Thymus (tissue), 11 donors: ENCODE measurements around the gene DEFB132. TPM values are rescaled to one million over a fixed set of nuclear protein-coding genes. Genes with fewer than 3 reads are reported as not detected.
"Not testable (repeated sequence)": the region's sequence is repeated elsewhere in the genome, so short reads cannot be mapped to it uniquely, and the experiment has no call there.

Experiments used
- DNase-seq, 9 donors: peaks; one replicate each; pipeline ENCODE4 v3.0.0-alpha.2; 2013; ENCODE audit warnings: low spot score in 9 of 9, low read depth in 6 of 9, missing footprints in 1 of 9
- H3K27ac ChIP-seq, 2 donors: one replicate each; pipeline ENCODE4 v1.5.1; 2013; ENCODE audit warnings: control low read depth in 1 of 2, low read depth in 1 of 2, low read length in 1 of 2, mild to moderate bottlenecking in 1 of 2, moderate library complexity in 1 of 2
- H3K27me3 ChIP-seq, 2 donors: one replicate each; pipeline ENCODE4 v1.5.1; 2013; ENCODE audit warnings: low read length in 1 of 2; ENCODE audit not compliant: control insufficient read depth in 2 of 2, insufficient read depth in 1 of 2
- H3K36me3 ChIP-seq, 2 donors: one replicate each; pipeline ENCODE4 v1.5.1; 2013; ENCODE audit warnings: low read length in 1 of 2, mild to moderate bottlenecking in 1 of 2, moderate library complexity in 1 of 2; ENCODE audit not compliant: control insufficient read depth in 2 of 2, insufficient read depth in 2 of 2
- H3K4me1 ChIP-seq, 2 donors: one replicate each; pipeline ENCODE4 v1.5.1; 2013; ENCODE audit warnings: low read length in 2 of 2; ENCODE audit not compliant: control insufficient read depth in 2 of 2, insufficient read depth in 2 of 2
- H3K4me3 ChIP-seq, 2 donors: one replicate each; pipeline ENCODE4 v1.5.1; 2013; ENCODE audit warnings: low read length in 2 of 2, control low read depth in 1 of 2, mild to moderate bottlenecking in 1 of 2
- H3K9me3 ChIP-seq, 2 donors: one replicate each; pipeline ENCODE4 v1.5.1; 2013; ENCODE audit warnings: low read length in 1 of 2, mild to moderate bottlenecking in 1 of 2; ENCODE audit not compliant: control insufficient read depth in 2 of 2, insufficient read depth in 1 of 2
- WGBS: extraction: QIAGEN DNeasy Blood & Tissue Kit; methylation state at CpG from one replicate; pipeline ENCODE4 v1.1.7; 2013; 5-methylcytosine and 5-hydroxymethylcytosine counted together
- polyA plus RNA-seq: library from polyadenylated mRNA; stranded (reverse); fragments of 200-250 nt; gene quantifications from one replicate; pipeline ENCODE4 v1.2.3, GENCODE V29; 2013
- total RNA-seq: library from RNA; stranded (reverse); fragments of 120-200 nt; gene quantifications from one replicate; pipeline ENCODE4 v1.2.4, GENCODE V29; 2013
- donor health status: healthy.

The DEFB132 gene
- total and polyA plus RNA-seq, 2 donors: 0.07 TPM; not detected in 1

- DNase-seq, H3K27me3 ChIP-seq, H3K4me1 ChIP-seq, H3K9me3 ChIP-seq, H3K36me3 ChIP-seq, H3K27ac ChIP-seq, H3K4me3 ChIP-seq: not testable (repeated sequence)
- WGBS: 77% methylated on average over 6 of the region's 6 CpGs
Measured at GRCh38 chr20:253447-253846, 4.1 kb upstream of the DEFB132 start.

GRCh38 chr20:258269-258858 is 840 bp downstream of the DEFB132 start:
- no peaks in the 10 kb centered on the region for H3K9me3 ChIP-seq
- H3K27ac ChIP-seq: no peak overlapping the region
- no peak overlapping the region for H3K4me3 ChIP-seq
- WGBS: 89% methylated on average over 4 of the region's 4 CpGs
- no peak for DNase-seq
- H3K27me3 ChIP-seq: no peaks in the 10 kb centered on the region
- H3K4me1 ChIP-seq: no peaks in the 10 kb centered on the region
- H3K36me3 ChIP-seq: no peaks in the 10 kb centered on the region

- H3K9me3 ChIP-seq: no peaks in the 10 kb centered on the region
- H3K27ac ChIP-seq: no peak overlapping the region
- 49% methylated on average over 8 of the region's 8 CpGs for WGBS
- DNase-seq: peak in 2 of 9 donors; percentile 27 to 44
- no peaks in the 10 kb centered on the region for H3K4me1 ChIP-seq
- H3K27me3 ChIP-seq: peaks cover 0 to 3% of the 10 kb centered on the region in 2 donors
- H3K4me3 ChIP-seq: no peak overlapping the region
- H3K36me3 ChIP-seq: no peaks in the 10 kb centered on the region
Measured at GRCh38 chr20:258963-259362, 1.4 kb downstream of the DEFB132 start.

GRCh38 chr20:259981-260380 is 2.5 kb downstream of the DEFB132 start:
- no peak overlapping the region for H3K4me3 ChIP-seq
- WGBS: 96% methylated on average over 2 of the region's 2 CpGs
- H3K27ac ChIP-seq: no peak overlapping the region
- H3K27me3 ChIP-seq: peaks cover 0 to 3% of the 10 kb centered on the region in 2 donors
- no peaks in the 10 kb centered on the region for H3K36me3 ChIP-seq
- H3K9me3 ChIP-seq: no peaks in the 10 kb centered on the region
- DNase-seq: no peak
- no peaks in the 10 kb centered on the region for H3K4me1 ChIP-seq

- H3K36me3 ChIP-seq: no peaks in the 10 kb centered on the region
- no peak overlapping the region for H3K4me3 ChIP-seq
- 94% methylated on average over 13 of the region's 13 CpGs for WGBS
- H3K27me3 ChIP-seq: peaks cover 0 to 7% of the 10 kb centered on the region in 2 donors
- no peak overlapping the region for H3K27ac ChIP-seq
- no peaks in the 10 kb centered on the region for H3K9me3 ChIP-seq
- DNase-seq: no peak
- H3K4me1 ChIP-seq: peaks cover 0 to 7% of the 10 kb centered on the region in 2 donors
Measured at GRCh38 chr20:263701-264100, 6.2 kb downstream of the DEFB132 start.

GRCh38 chr20:266596-267562 is 9.4 kb downstream of the DEFB132 start:
- WGBS: 10% methylated on average over 43 of the region's 43 CpGs
- Histone ChIP-seq H3K4me1 (peaks cover 0 to 7% of the 10 kb centered on the region in 2 donors), H3K27ac (no peak overlapping the region), H3K27me3 (peaks cover 0 to 7% of the 10 kb centered on the region in 2 donors), H3K4me3 (peak overlapping the region; percentile 32 to 41), H3K36me3 (no peaks in the 10 kb centered on the region), H3K9me3 (no peaks in the 10 kb centered on the region)
- peak; percentile 51 to 88 (median 75) for DNase-seq

GRCh38 chr20:270517-270916 is 13.0 kb downstream of the DEFB132 start:
- WGBS: 98% methylated on average over 5 of the region's 5 CpGs

GRCh38 chr20:271069-271468 is 13.5 kb downstream of the DEFB132 start:
- H3K27me3 ChIP-seq: peaks cover 0 to 4% of the 10 kb centered on the region in 2 donors
- no peak overlapping the region for H3K4me3 ChIP-seq
- DNase-seq: no peak
- no peaks in the 10 kb centered on the region for H3K9me3 ChIP-seq
- no peak overlapping the region for H3K27ac ChIP-seq
- 97% methylated on average over 4 of the region's 4 CpGs for WGBS
- peaks cover 0 to 2% of the 10 kb centered on the region in 2 donors for H3K36me3 ChIP-seq
- peaks cover 0 to 7% of the 10 kb centered on the region in 2 donors for H3K4me1 ChIP-seq

More at GRCh38 chr20:270517-270916, 13.0 kb downstream of the DEFB132 start:
- H3K4me1 ChIP-seq: peaks cover 0 to 7% of the 10 kb centered on the region in 2 donors
- peaks cover 0 to 4% of the 10 kb centered on the region in 2 donors for H3K27me3 ChIP-seq
- H3K9me3 ChIP-seq: no peaks in the 10 kb centered on the region
- peaks cover 0 to 2% of the 10 kb centered on the region in 2 donors for H3K36me3 ChIP-seq
- DNase-seq: no peak
- H3K4me3 ChIP-seq: no peak overlapping the region
- H3K27ac ChIP-seq: no peak overlapping the region

GRCh38 chr20:271528-271927 is 14.0 kb downstream of the DEFB132 start:
- Histone ChIP-seq H3K4me3 (no peak overlapping the region), H3K4me1 (peaks cover 0 to 7% of the 10 kb centered on the region in 2 donors), H3K36me3 (peaks cover under 1 to 5% of the 10 kb centered on the region in 2 donors), H3K27ac (no peak overlapping the region), H3K9me3 (no peaks in the 10 kb centered on the region), H3K27me3 (peaks cover 0 to 4% of the 10 kb centered on the region in 2 donors)
- DNase-seq: no peak
